HFF-Myc (cell line): ENCODE results near the gene NDUFAB1.

Experiments
- DNase-seq: peaks from one replicate; pipeline ENCODE4 v3.0.0-alpha.2; 2011; ENCODE audit warnings: low read depth; ENCODE audit errors: extremely low read depth
- H3K4me3 ChIP-seq: replicated peaks from 2 replicates; pipeline ENCODE4 v1.5.1; 2011; ENCODE audit warnings: low read depth, mild to moderate bottlenecking, control low read depth, low read length
- CTCF ChIP-seq: IDR thresholded peaks from 2 replicates; pipeline ENCODE4 v1.5.1; 2012; ENCODE audit warnings: mild to moderate bottlenecking, low read depth, low read length, control low read depth; ENCODE audit errors: missing control alignments

The NDUFAB1 gene

GRCh38 chr16:23575834-23576233 is 20.3 kb downstream of the NDUFAB1 start:
- no peak for TF ChIP-seq CTCF
- DNase-seq = no peak
- H3K4me3 ChIP-seq = no peak overlapping the region

- H3K4me3 ChIP-seq = no peak overlapping the region
- no peak for DNase-seq
- TF ChIP-seq CTCF = no peak
Measured at GRCh38 chr16:23573817-23574216, 22.3 kb downstream of the NDUFAB1 start.

GRCh38 chr16:23572394-23572793 is 23.7 kb downstream of the NDUFAB1 start:
- no peak for TF ChIP-seq CTCF
- H3K4me3 ChIP-seq = no peak overlapping the region
- no peak for DNase-seq

GRCh38 chr16:23571895-23572294 is 24.2 kb downstream of the NDUFAB1 start:
- H3K4me3 ChIP-seq = no peak overlapping the region
- TF ChIP-seq CTCF = no peak
- no peak for DNase-seq

GRCh38 chr16:23570992-23571632 is 25.0 kb downstream of the NDUFAB1 start:
- no peak overlapping the region for H3K4me3 ChIP-seq
- no peak for DNase-seq
- TF ChIP-seq CTCF = no peak

- TF ChIP-seq CTCF = no peak
- no peak for DNase-seq
- H3K4me3 ChIP-seq = no peak overlapping the region
Measured at GRCh38 chr16:23567602-23568001, 28.5 kb downstream of the NDUFAB1 start.

GRCh38 chr16:23566724-23567123 is 29.4 kb downstream of the NDUFAB1 start:
- TF ChIP-seq CTCF = no peak
- no peak overlapping the region for H3K4me3 ChIP-seq
- DNase-seq = no peak
